Measurements from ENCODE around the gene NAT9. TPM values are rescaled to one million over a fixed set of nuclear protein-coding genes. Genes with fewer than 3 reads are reported as not detected.

Gene NAT9
- total and polyA plus RNA-seq, 2 donors (not counting 3 experiments of a cell fraction or from before 2014, with no cell fraction given), result 39.3 to 44.8 TPM

DNA sequence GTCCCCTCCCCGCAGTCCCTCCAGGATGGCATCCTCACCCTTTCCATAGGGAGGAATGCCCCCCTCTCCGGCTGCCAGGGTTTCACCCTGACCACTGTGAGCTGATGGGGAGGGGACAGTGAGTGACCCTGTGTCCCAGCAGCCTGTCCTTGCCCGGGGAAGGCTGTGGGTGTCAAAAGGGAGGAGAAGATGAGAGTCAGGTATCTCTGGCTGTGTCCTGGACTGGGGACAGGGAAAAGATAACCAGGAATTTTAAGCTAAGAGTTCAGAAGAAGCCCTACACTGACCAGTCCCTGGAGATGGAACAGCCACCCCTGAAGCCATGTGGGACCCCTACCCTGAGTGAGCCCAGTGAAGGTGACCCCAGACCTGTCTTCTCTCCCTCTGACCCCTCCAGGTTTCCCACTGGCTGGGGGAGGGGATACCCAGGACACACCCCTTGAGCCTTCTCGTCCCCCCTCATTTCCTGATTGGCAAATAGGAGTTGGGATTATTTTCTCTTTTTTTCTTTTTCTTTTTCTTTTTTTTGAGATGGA, 11.3 kb downstream of the NAT9 start:
- H3K9ac ChIP-seq (replicated peaks; ENCODE audit: extremely low read depth, insufficient read depth, low read length), result no peak overlapping the region
- H3K4me1 ChIP-seq (ENCODE audit: control insufficient read depth, extremely low read depth, insufficient read depth, low read length), result no peaks in the 10 kb centered on the region
- no peak overlapping the region for H3K4me2 ChIP-seq (ENCODE audit: insufficient read depth, low read length)
- BruUV-seq (replicated peaks), result no TSS peak
- TF ChIP-seq POLR2AphosphoS5 (IDR thresholded peaks at IDR 0.05; ENCODE audit: insufficient read depth, low read depth, low read length) (no peak), POLR2A (IDR thresholded peaks at IDR 0.05; ENCODE audit: low read depth, low read length) (no peak), FOS (IDR thresholded peaks at IDR 0.05; ENCODE audit: borderline replicate concordance, insufficient read depth, low read length) (no peak), EZH2 (IDR thresholded peaks at IDR 0.05; ENCODE audit: borderline replicate concordance, low read depth, low read length, severe bottlenecking) (no peak)
- peaks cover 0 to 5% of the 10 kb centered on the region in 2 experiments for H3K36me3 ChIP-seq (ENCODE audit: control insufficient read depth in 2 of 2, extremely low read depth in 1 of 2, insufficient read depth in 2 of 2, low read length in 2 of 2)
- no peak for DNase-seq (ENCODE audit: low read depth, low spot score)
- no peaks in the 10 kb centered on the region for H3K9me1 ChIP-seq (replicated peaks; ENCODE audit: control insufficient read depth, extremely low read depth, insufficient read depth, low read length)
- no peak for FAIRE-seq
- no peak overlapping the region for H3K4me3 ChIP-seq (replicated peaks in 1 of 3; ENCODE audit: insufficient read depth in 1 of 3, low read depth in 1 of 3, low read length in 3 of 3)
- ChIA-PET CTCF (interaction anchor here (1.7 kb wide), 1 partner anchor 26 kb away, joined by 4 read pairs; no protein-coding TSS in a partner anchor), POLR2A (no interaction called here)
- no peaks in the 10 kb centered on the region for H3K27me3 ChIP-seq (ENCODE audit: control insufficient read depth in 2 of 2, insufficient read depth in 2 of 2, low read length in 2 of 2)
- H3K9me3 ChIP-seq (replicated peaks; ENCODE audit: control insufficient read depth, insufficient read depth, low read length), result no peaks in the 10 kb centered on the region
- intact Hi-C loops (cut with micrococcal nuclease) (no loop called here), dilution Hi-C loops (cut with MboI; ENCODE audit: extremely low pct_ligation_motif_present, low sequenced_read_pairs) (no loop called here)
- H3K27ac ChIP-seq (ENCODE audit: insufficient read depth, low read depth, low read length), result no peak overlapping the region
- H3K79me2 ChIP-seq (ENCODE audit: control insufficient read depth, insufficient read depth, low read length), result no peaks in the 10 kb centered on the region
- no peaks in the 10 kb centered on the region for H4K20me1 ChIP-seq (replicated peaks; ENCODE audit: control insufficient read depth, extremely low read depth, insufficient read depth, low read length)
- no peak overlapping the region for H2AFZ ChIP-seq (ENCODE audit: low read depth, low read length)

DNA sequence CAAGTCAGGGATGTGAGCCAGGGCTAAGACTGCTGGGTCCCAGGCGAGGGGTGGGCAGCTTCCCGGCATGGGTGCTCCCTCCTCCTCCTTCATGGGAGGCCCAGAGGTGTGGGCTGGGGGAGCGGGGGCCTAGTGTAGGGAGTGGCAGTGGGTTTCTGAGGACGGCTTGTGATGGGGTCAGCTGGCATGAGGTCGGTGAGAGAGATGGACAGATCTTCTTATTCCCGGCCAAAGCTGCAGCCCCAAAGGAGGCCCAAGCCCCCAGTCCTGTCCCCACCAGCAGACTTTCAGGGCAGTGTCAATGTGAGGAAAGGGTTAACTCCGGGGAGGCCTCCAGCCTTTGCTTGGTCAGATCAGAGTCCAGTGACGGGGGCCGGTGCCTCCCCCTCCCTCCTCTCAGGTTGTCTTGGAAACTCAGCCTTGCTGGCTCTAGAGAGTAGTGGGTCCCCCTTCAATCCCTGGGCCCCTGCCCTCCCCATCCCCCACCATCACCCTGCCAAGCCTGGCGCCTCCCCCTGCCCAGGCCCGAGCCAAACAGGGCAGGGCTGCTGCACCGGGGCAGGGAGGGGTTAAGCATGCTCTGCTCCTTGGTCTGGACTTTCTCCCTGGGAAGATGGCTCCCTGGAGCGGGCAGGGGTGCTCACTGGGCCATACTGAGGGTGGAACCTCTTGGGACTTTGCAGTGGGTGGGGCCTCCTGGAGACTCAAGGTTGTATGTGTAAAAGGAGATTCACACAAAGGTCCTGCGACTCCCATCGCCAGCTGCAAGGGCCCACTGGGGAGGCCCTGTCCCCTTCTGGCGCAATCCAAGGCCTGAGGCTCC, 12.4 kb downstream of the NAT9 start:
- no peaks in the 10 kb centered on the region for H3K79me2 ChIP-seq (ENCODE audit: control insufficient read depth, insufficient read depth, low read length)
- dilution Hi-C loops (cut with MboI; ENCODE audit: extremely low pct_ligation_motif_present, low sequenced_read_pairs) (no loop called here), intact Hi-C loops (cut with micrococcal nuclease) (no loop called here)
- H3K9me1 ChIP-seq (replicated peaks; ENCODE audit: control insufficient read depth, extremely low read depth, insufficient read depth, low read length), result no peaks in the 10 kb centered on the region
- no peaks in the 10 kb centered on the region for H3K4me1 ChIP-seq (ENCODE audit: control insufficient read depth, extremely low read depth, insufficient read depth, low read length)
- no TSS peak for BruUV-seq (replicated peaks)
- no peak overlapping the region for H3K27ac ChIP-seq (ENCODE audit: insufficient read depth, low read depth, low read length)
- no peak overlapping the region for H3K9ac ChIP-seq (replicated peaks; ENCODE audit: extremely low read depth, insufficient read depth, low read length)
- no peak for TF ChIP-seq POLR2AphosphoS5 (IDR thresholded peaks at IDR 0.05; ENCODE audit: insufficient read depth, low read depth, low read length)
- no peak for TF ChIP-seq POLR2A (IDR thresholded peaks at IDR 0.05; ENCODE audit: low read depth, low read length)
- TF ChIP-seq JUN (IDR thresholded peaks at IDR 0.05; ENCODE audit: borderline replicate concordance, insufficient read depth, insufficient read length, low read depth), result no peak
- no peak for TF ChIP-seq EZH2 (IDR thresholded peaks at IDR 0.05; ENCODE audit: borderline replicate concordance, low read depth, low read length, severe bottlenecking)
- TF ChIP-seq FOS (IDR thresholded peaks at IDR 0.05; ENCODE audit: borderline replicate concordance, insufficient read depth, low read length), result no peak
- TF ChIP-seq, protein P1, sequence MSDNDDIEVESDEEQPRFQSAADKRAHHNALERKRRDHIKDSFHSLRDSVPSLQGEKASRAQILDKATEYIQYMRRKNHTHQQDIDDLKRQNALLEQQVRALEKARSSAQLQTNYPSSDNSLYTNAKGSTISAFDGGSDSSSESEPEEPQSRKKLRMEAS (IDR thresholded peaks at IDR 0.05; ENCODE audit: insufficient read depth, insufficient read length), result no peak
- no peak for DNase-seq (ENCODE audit: low read depth, low spot score)
- H3K4me3 ChIP-seq (replicated peaks in 1 of 3; ENCODE audit: insufficient read depth in 1 of 3, low read depth in 1 of 3, low read length in 3 of 3), result no peak overlapping the region
- H3K36me3 ChIP-seq (ENCODE audit: control insufficient read depth in 2 of 2, extremely low read depth in 1 of 2, insufficient read depth in 2 of 2, low read length in 2 of 2), result no peaks in the 10 kb centered on the region
- H2AFZ ChIP-seq (ENCODE audit: low read depth, low read length), result no peak overlapping the region
- H3K27me3 ChIP-seq (ENCODE audit: control insufficient read depth in 2 of 2, insufficient read depth in 2 of 2, low read length in 2 of 2), result no peaks in the 10 kb centered on the region
- H3K9me3 ChIP-seq (replicated peaks; ENCODE audit: control insufficient read depth, insufficient read depth, low read length), result no peaks in the 10 kb centered on the region
- H3K4me2 ChIP-seq (ENCODE audit: insufficient read depth, low read length), result no peak overlapping the region
- POLR2A ChIA-PET, result interaction anchor here (0.6 kb wide), 1 partner anchor 107 kb away, joined by 5 read pairs; no protein-coding TSS in a partner anchor
- H4K20me1 ChIP-seq (replicated peaks; ENCODE audit: control insufficient read depth, extremely low read depth, insufficient read depth, low read length), result no peaks in the 10 kb centered on the region
- CTCF ChIA-PET, result interaction anchor here (1.7 kb wide), 1 partner anchor 27 kb away, joined by 4 read pairs; no protein-coding TSS in a partner anchor
- no peak for FAIRE-seq

Measured in endothelial cell of umbilical vein (primary cell).